Kidney (tissue), 14 donors: ENCODE data around the gene UPF1. TPM values are rescaled to one million over a fixed set of nuclear protein-coding genes. Genes with fewer than 3 reads are reported as not detected.

ENCODE experiments used
- DNase-seq, 5 donors: peaks; one replicate each; pipeline ENCODE4 v3.0.0-alpha.2; 2013 to 2020
- FAIRE-seq: peaks from 2 replicates; lab custom pipeline; 2012; peaks lifted over from hg19 to GRCh38; lab: Jason Lieb, UNC
- H3K27ac ChIP-seq, 2 donors: one replicate each; pipeline ENCODE4 v1.7.0; 2013; ENCODE audit warnings: low read depth in 2 of 2, low read length in 2 of 2, inconsistent platforms in 1 of 2
- H3K27me3 ChIP-seq: one replicate; pipeline ENCODE4 v1.7.1; 2013; ENCODE audit warnings: low read length, inconsistent platforms; ENCODE audit not compliant: control insufficient read depth, insufficient read depth
- H3K36me3 ChIP-seq, 3 donors: one replicate each; pipeline versions ENCODE4 v1.7.0 to v1.7.1; 2013; ENCODE audit warnings: low read length in 3 of 3, control low read depth in 1 of 3, inconsistent platforms in 1 of 3; ENCODE audit not compliant: insufficient read depth in 3 of 3, control insufficient read depth in 2 of 3
- H3K4me1 ChIP-seq, 3 donors: one replicate each; pipeline versions ENCODE4 v1.7.0 to v1.7.1; 2013; ENCODE audit warnings: low read length in 3 of 3, inconsistent platforms in 1 of 3, low read depth in 1 of 3; ENCODE audit not compliant: control insufficient read depth in 2 of 3, insufficient read depth in 2 of 3
- H3K4me3 ChIP-seq, 3 donors: one replicate each; pipeline versions ENCODE4 v1.7.0 to v1.8.1; 2013; ENCODE audit warnings: low read length in 3 of 3, control low read depth in 1 of 3, inconsistent platforms in 1 of 3
- H3K9ac ChIP-seq, 3 donors: one replicate each; pipeline versions ENCODE4 v1.7.0 to v1.7.1; 2013; ENCODE audit warnings: low read length in 3 of 3, control low read depth in 1 of 3, inconsistent platforms in 1 of 3
- H3K9me3 ChIP-seq, 3 donors: one replicate each; pipeline versions ENCODE4 v1.7.0 to v1.7.1; 2013; ENCODE audit warnings: low read length in 3 of 3, control low read depth in 1 of 3, inconsistent platforms in 1 of 3; ENCODE audit not compliant: control insufficient read depth in 2 of 3, insufficient read depth in 1 of 3
- CTCF ChIP-seq: IDR thresholded peaks from 3 replicates; pipeline ENCODE4 v1.5.1; 2012; ENCODE audit warnings: mild to moderate bottlenecking, moderate library complexity, borderline replicate concordance; ENCODE audit not compliant: insufficient read depth; ENCODE audit errors: extremely low read depth
- intact Hi-C: fragments of 100-400 bp; cut with DNase I; formaldehyde crosslinking; loops from one replicate; pipeline ENCODE4 v1.11.1; 2022
- polyA plus RNA-seq: library from polyadenylated mRNA; stranded (reverse); fragments of 350-450 nt; fragmentation: Illumina TruSeq; extraction: RNeasy Lipid Tissue Mini Kit (QIAGEN cat#74804); gene quantifications from one replicate; pipeline ENCODE4 v1.2.3, GENCODE V29; 2014; ENCODE audit warnings: low read depth, low replicate concordance; ENCODE audit not compliant: insufficient read depth
- total RNA-seq: library from RNA; stranded (reverse); fragmentation: NEBNext Ultra II Directional; extraction: Animal tissue kit (Norgen Biotek cat#: 25700); gene quantifications from one replicate; pipeline ENCODE4 v1.2.1, GENCODE V29; 2021
- donor health status: control.
- donor health status: control.
- donor health status: control.
- donor health status: control.
- donor health status: control.
- donor health status: DM: yes; HTN: yes; CAD: no.
- donor health status: Normal renal cell carcinoma (clear cell type).

Gene UPF1
- total and polyA plus RNA-seq, 2 donors from 2014 or later, result 34.2 to 70.1 TPM

- H3K36me3 ChIP-seq, result no peaks in the 10 kb centered on the region
- no peaks in the 10 kb centered on the region for H3K9me3 ChIP-seq
- no peak within 1 kb of the TSS for H3K4me3 ChIP-seq
- H3K4me1 ChIP-seq, result peaks cover 0 to 7% (median 0%) of the 10 kb centered on the region in 3 donors
- FAIRE-seq, result no peak
- H3K27ac ChIP-seq, result no peak within 1 kb of the TSS
- H3K27me3 ChIP-seq, result peaks cover 30% of the 10 kb centered on the region
- intact Hi-C loops, result no loop called here
- H3K9ac ChIP-seq, result no peak within 1 kb of the TSS
- TF ChIP-seq CTCF, result no peak
- peak in 1 of 5 donors; percentile 37 for DNase-seq
Observed at GRCh38 chr19:18790566-18791314, 41.0 kb upstream of the UPF1 start, which contains the start of gene COMP. TSS of gene COMP (minus strand) at chr19:18791305. CDS start at chr19:18791269, 36 bp downstream.

DNA sequence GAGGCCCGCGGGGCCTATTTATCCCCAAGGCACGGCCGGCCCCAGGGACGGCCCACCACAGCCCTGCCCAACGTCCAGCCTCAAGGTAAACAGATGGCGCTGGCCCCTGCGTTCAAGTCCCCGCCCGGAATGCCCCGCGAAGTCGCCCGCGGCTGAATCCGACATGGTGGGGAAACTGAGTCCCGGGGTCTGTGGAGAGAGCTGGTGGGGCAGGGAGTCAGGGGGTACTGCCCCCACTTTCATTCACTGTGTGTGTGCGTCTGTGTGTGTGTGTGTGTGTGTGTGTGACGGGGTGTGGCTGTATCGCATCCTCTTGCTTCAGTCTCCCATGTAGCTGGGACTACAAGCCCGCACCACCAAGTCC is 40.5 kb upstream of the UPF1 start:
- Histone ChIP-seq H3K4me3 (no peak overlapping the region), H3K36me3 (no peaks in the 10 kb centered on the region), H3K9me3 (no peaks in the 10 kb centered on the region), H3K4me1 (peaks cover 0 to 7% (median 0%) of the 10 kb centered on the region in 3 donors), H3K27me3 (peaks cover 25% of the 10 kb centered on the region), H3K9ac (no peak overlapping the region), H3K27ac (no peak overlapping the region)
- intact Hi-C loops, result no loop called here
- FAIRE-seq (no peak), DNase-seq (peak in 1 of 5 donors; percentile 37)
- TF ChIP-seq CTCF, result no peak

DNA sequence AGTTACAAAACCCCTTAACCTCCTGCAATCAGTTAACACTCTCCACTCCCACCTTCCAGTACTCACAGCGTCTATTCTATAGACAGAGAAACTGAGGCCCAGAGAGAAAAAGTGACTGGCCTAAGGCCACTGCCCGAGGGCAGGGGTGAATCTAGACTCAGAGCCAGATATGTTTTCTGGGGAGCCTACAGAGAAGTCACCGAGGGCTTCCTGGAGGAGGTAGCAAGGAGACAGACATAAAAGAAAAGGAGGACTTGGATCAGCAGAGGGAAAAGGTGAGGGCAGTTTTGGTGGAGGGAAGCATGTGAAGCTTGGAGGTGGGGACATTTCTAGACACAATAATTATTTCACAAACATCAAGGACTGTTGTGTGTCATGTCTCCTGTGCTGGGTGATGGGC is 39.1 kb upstream of the UPF1 start:
- Histone ChIP-seq H3K4me1 (peaks cover 0 to 4% (median 0%) of the 10 kb centered on the region in 3 donors), H3K9me3 (no peaks in the 10 kb centered on the region), H3K27ac (no peak overlapping the region), H3K27me3 (peaks cover 20% of the 10 kb centered on the region), H3K36me3 (no peaks in the 10 kb centered on the region), H3K4me3 (no peak overlapping the region), H3K9ac (no peak overlapping the region)
- intact Hi-C loops, result no loop called here
- DNase-seq (no peak), FAIRE-seq (no peak)
- TF ChIP-seq CTCF, result no peak
